NCI-H2107 treated with DMSO at 0.1 percent for 48 hours (cell line): ENCODE data around the gene RSPH3.

ENCODE experiments used
- DNase-seq: peaks from one replicate; lab custom pipeline; 2025; ENCODE audit not compliant: unreplicated experiment; lab: John Stamatoyannopoulos, UW

Gene RSPH3

DNA sequence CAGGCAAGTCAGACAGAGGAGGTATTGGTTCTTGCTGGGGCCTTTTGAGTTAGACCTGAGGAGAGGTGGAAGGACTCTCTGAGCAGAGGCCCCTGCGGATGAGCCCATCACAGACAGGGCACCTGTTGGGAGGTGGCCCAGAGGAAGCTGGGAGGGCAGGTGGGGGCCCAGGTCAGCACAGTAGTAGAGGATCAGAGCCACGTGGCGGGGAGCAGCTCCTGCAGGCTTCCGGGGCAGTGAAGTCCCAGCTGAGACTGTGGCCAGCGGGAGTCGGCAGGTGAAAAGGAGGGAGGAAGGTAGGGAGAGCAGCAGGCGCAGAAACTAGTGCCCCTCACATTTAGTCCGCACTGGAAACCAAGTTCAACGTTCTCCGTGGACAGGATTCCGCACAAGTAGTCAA, 61.8 kb downstream of the RSPH3 start:
- no peak for DNase-seq

GRCh38 chr6:158934157-158934556, 65.8 kb downstream of the RSPH3 start:
- DNase-seq = no peak

DNA sequence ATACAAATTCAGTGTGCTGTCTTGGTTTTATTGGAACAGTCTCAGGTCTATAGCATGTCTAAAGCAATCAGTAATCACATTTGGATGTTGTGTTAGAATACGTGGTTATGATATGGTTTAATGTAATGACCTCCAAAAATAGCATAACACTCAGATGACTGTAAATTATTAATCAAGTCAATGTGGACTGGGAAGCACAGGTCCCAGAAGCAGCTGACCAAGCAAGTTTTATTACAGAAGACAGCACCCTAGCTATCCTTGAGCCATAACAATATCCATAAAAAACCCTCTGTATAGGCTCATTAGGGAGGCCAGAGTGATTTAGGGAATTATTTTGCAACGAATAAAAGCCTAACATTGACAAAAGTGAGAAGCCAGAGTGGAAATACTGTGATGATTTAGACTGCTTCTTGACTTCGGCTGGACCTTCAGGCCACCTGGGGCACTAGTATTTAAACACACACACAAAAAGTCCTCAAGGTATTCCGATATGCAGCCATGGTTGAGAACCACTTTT, 66.9 kb downstream of the RSPH3 start:
- no peak for DNase-seq

DNA sequence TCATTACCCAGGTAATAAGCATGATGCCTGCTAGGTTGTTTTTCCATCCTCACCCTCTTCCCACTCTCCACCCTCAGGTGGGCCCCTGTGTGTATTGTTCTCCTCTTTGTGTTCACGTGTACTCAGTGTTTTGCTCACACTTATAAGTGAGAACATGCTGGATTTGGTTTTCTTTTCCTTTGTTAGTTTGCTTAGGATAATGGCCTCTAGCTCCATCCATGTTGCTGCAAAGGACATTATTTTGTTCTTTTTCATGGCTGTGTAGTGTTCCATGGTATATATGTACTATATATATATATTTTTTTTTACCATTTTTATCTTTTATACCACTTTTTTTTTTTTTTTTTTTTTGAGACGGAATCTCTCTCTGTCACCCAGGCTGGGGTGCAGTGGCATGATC, 71.9 kb downstream of the RSPH3 start:
- no peak for DNase-seq

- DNase-seq = no peak
Observed at GRCh38 chr6:158926414-158926813, 73.6 kb downstream of the RSPH3 start.

- DNase-seq = no peak
Observed at GRCh38 chr6:158924499-158925455, 75.2 kb downstream of the RSPH3 start.

- no peak for DNase-seq
Observed at GRCh38 chr6:158923805-158924498, 76.0 kb downstream of the RSPH3 start.
